ENCODE measurements around the gene P2RX4.
"Not testable (repeated sequence)": the region's sequence is repeated elsewhere in the genome, so short reads cannot be mapped to it uniquely, and the experiment has no call there.

Gene P2RX4

DNA sequence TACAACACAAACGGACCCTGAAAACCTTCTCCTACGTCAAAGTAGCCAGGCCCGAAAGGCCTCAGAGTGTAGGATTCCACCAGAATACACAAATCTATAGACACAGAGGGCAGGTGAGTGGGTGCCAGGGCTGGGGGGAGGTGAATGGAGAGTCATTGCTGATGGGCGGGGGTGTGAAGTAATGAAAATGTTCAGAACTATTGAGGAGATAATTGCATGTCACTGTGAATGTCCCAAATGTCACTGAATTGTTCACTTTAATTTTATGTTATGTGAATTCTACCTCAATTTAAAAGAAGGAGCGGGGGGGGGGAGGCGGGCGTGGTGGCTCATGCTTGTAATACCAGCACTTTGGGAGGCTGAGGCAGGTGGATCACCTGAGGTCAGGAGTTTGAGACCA lies 36.0 kb downstream of the P2RX4 start:
- DNase-seq: no peak

DNA sequence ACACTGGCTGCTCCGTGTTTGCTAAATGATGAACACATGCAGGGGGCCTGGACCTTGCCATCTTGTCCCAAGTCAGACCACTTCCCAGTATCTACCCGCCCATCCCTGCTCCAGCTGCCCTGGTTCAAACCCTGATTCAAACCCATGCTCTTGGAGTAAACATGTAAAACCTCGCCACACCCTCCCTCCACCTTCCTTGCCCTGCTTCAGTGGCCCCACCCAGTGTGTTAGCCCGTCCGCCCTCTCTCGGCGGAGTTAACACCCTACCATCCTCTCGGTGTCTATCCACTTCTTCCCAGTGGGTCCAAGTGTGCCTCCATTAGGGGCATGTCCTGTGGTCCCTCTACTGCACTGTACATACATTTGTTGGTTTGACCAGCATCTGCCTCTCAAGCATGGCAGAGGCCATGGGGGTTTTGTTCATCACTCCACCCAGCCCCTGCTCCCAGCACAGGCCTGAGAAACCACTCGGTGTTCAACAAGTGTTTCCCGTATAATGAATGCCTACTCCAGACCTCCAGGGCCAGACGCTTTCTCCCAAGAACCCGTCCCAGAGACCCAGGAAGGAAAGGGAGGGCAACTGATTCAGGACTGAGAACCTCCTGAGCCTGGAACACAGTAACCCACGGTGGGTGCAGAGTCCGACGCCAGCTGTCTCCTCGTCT lies 37.1 kb downstream of the P2RX4 start:
- DNase-seq: no peak

DNA sequence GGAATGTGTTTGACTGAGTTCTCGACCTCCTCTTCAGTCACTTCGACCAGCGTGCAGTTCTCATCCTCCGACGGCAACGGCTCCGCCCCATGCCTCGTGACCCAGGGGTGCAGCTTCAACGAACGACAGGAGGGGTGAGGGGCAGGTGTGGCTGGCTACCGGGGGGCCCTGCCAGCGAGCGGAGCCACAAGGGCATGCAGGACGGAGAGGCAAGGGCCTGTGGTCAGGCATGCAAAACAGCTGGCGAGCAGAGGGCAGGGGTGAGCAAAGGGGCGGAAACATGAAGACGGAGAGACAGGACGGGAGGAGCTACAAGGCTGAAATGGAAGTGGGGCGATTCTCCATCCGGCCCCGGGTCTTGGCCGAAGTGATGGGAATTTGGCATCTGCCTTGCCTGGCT lies 38.7 kb downstream of the P2RX4 start:
- DNase-seq: no peak

DNA sequence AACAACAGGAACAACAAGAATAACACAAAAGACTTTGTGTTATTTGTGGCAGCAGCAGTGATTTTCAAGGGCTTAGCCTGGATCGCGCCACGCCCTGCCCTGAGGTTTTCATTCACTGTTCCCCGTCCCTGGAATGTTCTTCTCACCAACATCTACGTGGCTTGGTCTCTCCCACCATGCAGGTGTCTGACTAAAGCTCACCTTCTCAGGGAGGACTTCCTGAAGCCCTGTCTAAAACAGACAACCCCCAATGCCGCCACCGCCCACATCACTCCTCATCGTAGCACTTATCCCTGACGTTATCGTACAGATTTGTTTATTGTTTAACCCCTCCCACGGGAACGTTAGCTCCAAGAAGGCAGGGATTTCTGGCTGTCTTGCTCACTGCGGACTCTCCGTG lies 40.4 kb downstream of the P2RX4 start:
- no peak for DNase-seq

DNA sequence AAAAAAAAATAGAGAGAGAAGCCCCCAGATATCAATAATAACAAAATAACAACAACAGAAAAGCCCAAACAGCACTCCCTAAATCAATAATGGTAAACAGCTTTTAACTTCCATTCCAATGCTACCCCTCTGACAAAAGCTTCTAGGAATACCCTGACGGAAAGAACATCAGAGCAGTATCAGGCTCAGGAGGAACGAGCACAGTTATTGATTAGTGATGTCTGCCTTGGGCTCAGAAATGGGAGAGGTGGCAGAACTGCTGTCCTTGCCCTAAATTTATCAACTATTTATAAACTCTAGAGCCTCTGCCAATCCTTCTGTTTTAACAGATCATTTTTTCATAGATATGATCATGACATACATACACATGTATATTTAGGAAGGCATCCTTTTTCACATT lies 41.9 kb downstream of the P2RX4 start:
- DNase-seq: no peak

DNA sequence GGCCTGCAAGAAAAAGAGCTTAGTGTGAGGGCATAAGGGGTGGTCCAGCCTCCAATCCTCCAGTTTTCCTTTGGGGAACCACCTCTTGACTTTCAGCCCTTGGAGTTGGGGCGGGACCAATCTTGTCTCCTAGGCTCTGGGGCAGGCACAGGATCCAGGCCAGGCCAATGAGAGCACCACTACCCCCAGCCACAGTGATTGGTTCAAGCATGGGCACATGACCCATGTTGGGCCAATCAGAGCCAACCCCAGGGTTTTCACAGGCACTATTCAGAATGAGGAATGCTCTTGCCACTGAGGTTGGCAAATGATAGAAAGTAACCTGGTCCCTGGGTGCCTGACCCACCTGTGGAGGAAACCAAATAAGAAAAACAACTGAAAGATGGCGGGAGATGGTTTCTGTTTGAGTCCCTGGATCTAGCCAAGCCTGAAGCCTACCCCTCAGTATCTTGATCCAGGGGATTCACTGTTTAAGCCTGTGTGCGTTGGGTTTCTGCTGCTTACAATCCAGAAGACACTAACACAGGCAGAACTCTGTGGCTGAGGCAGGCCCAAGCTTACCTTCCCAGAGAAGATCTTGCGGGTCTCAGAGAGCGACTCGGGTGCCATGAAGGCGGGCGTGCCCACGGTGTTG lies 42.9 kb downstream of the P2RX4 start:
- DNase-seq: no peak

DNA sequence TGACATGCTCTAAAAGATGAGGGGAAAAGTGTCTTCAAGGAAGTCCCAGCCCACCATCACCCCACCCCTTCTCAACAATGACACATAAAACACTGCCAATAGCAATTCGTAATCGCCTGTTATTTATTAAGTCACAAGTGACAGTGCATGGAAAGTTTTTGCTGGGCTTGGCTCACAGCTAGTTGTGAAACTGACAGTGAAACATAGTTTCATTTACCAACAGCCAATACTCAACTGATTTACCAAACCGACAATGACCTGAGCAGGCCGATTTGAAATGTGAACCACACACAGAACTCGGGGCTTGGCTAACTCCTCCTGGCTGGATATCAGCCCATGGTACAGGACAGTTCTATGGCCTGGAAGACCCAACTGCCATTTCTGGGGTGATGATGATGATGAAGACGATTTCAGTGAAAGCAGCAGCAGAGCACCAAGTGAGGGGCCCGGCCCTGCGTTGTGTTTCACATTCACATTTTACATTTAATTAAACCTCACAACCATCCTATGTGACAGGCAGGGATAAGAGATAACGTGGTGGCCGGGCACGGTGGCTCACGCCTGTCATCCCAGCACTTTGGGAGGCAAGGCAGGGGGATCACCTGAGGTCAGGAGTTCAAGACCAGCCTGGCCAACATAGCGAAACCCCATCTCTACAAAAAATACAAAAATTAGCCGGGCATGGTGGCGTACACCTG lies 43.9 kb downstream of the P2RX4 start:
- DNase-seq: no peak

DNA sequence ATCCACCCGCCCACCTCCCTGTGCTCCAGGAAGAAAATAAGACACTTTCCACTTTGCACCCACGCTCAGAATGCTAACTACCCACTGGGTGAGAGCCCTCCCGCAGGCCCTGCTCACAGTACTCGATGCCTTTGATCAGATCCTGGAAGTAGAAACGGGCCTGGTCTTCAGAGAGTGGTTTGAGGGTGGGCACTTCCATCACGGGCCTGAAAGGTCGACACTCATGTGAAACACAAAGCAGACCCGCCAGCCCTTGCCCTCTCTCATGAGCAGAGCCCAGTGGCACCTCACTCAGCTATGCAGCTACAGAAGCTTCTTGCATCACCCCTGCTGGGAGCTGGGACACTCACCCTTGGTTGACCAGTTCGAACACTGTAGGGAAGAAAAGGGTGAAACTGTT lies 45.5 kb downstream of the P2RX4 start:
- no peak for DNase-seq

DNA sequence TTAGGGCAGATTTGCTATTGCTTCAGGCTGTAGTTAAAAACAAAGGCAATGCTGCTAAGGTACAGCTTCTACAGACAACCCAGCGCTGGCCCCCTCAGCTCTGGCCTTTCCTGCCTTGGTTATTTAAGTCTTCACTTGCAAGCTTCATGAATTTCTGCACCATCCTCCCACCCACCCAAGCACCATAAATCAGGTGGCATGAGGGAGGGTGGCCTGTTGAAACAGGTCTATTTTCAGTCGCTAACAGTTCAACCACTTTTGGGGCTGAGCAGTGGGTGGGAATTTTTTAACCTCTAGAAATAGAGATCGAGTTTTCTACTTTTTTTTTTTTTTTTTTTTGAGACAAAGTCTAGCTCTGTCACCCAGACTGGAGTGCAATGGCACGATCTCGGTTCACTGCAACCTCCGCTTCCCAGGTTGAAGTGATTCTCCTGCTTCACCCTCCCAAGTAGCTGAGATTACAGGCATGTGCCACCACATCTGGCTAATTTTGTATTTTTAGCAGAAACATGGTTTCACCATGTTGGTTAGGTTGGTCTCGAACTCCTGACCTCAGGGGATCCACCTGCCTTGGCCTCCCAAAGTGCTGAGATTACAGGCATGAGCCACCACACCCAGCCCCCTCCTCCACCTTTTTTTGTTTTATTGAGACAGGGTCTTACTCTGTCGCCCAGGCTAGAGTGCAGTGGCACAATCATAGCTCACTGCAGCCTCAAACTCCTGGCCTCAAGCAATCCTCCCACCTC lies 47.9 kb downstream of the P2RX4 start:
- DNase-seq: not testable (repeated sequence)

DNA sequence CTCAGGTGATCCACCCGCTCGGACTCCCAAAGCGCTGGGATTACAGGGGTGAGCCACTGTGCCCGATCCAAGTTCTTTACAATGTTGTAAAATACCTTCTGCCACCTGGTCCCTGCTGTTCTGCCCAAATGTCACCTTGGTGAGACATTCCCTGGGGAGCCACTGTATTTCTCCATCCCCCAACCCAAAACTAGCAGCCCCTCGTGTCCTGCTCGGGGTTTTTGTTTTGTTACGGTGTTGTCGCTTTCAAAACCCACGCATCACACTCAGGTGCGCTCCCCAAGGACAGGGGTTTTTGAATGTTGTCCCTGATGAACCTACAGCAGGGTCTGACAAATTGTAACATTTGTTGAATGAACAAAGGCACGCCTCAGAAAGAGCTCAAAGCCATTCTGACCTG lies 49.1 kb downstream of the P2RX4 start:
- DNase-seq: no peak

DNA sequence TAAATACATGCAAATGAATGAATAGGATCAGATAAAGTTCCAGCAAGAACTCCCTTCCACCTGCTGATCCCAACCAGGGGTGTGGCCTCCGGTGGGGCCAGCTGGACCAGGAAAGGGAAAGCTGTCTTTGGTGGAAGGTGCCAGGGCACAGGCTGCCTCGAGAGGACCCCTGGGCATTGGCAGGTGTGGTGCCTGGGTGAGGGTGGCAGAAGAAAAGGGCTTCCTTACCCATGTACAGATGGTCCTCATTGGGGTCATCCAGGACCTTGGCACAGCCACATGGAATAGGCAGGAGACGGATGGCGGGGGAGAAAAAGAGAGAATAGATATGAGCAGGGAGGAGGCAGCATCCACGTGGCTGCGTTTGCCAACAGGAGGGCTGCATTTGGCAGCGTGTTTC lies 50.2 kb downstream of the P2RX4 start:
- DNase-seq: no peak

DNA sequence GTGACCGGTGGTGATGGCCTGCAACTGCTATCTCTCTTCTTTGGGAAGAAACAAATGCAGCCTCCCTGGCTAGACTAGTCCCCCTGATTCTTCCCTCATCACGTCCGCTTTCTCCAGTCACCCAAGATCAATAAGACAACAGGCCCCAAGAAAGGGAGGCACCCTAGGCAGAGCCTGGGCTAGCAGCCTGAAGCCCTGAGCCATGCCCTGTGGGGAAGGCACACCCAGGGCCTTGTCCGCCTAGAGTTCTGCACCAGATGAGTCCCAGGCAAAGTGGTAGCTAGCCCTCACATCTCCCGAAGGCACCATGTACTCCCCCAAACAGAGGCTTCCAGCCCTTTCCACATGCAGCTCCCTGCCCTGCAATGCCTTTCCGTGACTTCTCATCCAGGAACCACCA lies 51.5 kb downstream of the P2RX4 start:
- DNase-seq: no peak

DNA sequence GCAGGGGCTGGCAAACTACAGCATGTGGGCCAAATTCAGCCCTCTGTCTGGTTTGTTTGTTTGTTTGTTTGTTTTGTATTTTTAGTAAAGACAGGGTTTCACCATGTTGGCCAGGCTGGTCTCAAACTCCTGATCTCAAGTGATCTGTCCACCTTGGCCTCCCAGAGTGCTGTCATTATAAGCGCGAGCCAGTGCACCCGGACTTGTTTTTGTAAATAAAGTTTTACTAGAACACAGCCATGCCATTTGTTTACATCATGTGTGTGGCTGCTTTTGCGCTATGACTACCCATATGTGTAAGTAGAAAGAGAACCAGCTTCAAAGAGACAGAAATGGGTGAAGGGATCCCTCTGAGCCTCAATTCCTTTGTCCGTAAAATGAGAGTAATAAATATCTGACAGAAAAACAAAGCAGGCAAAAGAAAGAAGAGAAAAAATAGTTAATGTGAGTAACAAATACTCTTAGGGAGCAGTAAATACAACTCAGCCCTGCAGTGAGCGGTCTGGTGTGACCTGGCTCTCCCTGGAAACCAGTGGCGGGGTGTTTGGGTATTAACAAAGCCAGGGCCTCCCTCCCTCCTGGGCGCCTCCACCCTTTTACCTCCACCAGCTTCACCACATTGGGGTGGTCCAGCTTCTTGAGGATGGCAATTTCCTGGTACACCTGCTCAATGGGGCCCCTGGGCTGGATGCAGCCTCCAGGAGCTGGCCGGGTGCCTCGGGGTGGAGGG lies 53.4 kb downstream of the P2RX4 start:
- DNase-seq: no peak

DNA sequence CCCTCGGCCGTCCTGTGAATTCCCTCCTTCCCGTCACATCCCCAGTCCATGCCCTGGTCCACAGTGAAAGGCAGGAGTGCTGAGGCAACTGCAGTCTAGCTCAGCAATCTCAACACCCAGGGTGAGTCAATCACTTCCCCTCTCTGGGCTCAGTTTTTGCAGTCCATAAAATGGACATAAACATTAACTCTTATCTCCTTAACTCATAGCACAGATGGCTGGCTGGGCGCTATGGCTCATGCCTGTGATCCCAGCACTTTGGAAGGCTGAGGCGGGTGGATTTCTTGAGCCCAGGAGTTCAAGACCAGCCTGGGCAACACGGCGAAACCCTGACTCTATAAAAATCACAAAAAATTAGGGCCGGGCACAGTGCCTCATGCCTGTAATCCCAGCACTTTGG lies 54.2 kb downstream of the P2RX4 start:
- DNase-seq: no peak

DNA sequence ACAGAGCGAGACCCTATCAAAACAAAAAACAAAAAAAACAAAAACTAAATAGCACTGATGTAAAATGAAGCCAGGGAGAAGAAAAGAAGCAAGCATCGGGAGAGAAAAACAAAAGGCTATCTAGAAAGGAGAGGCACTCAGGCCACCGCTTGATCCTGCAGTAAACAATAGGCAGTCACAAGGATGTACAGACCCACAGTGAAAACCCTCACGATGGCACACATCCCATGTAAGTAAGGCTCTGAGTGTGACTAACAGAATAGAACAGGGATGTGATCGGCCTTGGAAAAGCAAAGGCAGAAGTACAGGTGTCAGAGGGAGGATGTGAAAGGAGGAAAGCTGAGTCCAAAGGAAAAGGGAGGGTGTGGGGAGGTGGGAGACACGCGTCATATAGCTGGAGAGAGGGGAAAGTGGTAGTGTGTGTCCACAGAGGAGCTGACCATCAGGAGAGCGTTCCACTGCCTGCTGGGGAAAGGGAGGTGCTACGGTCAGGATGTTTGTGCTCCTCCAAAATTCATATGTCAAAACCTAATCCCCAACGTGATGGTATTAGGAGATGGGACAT lies 55.1 kb downstream of the P2RX4 start:
- no peak for DNase-seq

DNA sequence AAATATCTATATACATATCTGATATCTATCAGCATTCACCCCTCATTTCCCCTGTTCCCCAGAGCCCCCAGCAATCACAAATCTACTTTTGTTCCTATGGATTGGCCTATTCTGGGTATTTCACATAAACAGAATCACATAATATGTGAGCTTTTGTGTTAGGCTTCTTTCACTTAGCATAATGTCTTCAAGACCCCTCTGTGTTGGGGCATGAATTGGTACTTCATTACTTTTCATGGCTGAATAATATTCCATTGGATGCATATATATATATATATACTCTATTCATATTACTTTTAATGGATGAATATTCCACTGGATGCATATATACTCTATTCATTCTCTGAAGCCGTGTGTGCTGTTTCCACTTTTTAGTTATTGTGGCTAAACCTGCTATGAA lies 57.9 kb downstream of the P2RX4 start:
- no peak for DNase-seq

DNA sequence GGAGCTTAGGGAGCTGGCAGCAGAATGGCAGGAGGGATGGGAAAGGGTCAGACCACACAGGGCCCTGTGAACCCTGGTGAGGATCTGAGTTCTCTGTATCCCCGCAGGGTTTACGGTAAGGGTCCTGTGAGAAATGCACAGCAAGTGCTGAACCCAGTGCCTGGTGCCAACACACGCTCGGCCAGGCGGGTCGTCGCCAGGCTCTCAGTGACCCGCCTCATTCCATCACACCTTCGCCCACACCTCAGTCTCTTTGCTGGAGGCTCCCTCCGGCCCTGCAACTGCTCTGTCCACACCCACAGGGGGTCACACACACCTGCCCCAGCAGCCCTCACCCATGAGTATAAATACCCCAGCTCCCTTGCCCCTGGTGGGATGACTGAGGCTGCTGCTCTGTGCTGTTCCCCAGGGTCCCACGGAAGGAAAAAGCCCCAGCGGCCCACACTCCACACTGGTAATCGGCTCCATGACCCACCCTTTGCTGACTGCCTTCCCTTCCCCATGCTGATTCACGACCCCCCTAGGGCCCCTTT lies 63.5 kb downstream of the P2RX4 start:
- DNase-seq: no peak

DNA sequence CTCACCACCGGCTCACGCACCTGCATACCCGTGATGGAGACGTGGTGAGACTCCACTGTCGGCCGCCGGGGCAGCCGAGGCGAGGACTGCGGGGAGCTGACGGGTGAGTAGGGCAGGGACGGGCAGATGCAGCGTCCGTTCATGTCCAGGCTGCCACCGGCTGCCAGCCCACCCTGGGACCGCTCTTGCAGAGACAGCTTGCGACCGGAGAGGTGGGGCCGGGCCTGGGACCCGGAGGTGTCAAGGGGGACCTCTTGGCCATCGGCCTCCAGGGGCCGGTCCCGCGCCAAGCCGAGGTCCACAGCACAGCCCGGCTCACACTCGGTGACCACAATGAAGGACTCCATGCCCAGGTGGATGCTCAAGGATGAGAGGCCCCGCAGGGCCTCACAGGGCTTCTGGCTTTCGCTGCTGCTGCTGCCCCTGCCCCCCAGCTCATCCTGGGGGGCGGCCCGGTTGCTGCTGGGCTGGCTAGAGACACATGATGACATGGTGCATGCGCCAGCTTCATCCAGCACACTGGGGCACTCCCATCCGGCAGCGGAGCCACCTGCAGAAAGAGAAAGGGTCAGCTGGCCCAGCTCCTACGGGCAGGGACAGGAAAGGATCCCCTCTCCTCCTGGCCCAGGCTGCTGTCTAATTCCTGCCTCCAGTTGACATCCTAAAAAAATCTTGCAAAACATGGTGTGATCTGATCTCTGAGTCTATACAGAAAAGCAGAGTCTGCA lies 64.3 kb downstream of the P2RX4 start:
- no peak for DNase-seq

DNA sequence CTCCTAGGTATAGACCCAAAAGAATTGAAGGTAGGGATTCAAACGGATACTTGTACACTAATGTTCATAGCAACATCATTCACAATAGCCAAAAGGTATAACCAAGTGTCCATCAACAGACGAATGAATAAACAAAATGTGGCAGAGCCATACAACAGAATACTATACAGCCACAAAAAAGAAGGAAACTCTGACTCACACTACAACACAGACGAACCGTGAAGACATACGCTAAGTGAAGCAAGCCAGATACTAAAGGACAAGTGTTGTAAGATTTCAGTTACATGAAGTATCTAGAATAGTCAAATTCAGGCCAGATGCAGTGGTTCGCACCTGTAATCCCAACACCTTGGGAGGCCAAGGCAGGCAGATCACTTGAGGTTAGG lies 67.4 kb downstream of the P2RX4 start:
- no peak for DNase-seq

DNA sequence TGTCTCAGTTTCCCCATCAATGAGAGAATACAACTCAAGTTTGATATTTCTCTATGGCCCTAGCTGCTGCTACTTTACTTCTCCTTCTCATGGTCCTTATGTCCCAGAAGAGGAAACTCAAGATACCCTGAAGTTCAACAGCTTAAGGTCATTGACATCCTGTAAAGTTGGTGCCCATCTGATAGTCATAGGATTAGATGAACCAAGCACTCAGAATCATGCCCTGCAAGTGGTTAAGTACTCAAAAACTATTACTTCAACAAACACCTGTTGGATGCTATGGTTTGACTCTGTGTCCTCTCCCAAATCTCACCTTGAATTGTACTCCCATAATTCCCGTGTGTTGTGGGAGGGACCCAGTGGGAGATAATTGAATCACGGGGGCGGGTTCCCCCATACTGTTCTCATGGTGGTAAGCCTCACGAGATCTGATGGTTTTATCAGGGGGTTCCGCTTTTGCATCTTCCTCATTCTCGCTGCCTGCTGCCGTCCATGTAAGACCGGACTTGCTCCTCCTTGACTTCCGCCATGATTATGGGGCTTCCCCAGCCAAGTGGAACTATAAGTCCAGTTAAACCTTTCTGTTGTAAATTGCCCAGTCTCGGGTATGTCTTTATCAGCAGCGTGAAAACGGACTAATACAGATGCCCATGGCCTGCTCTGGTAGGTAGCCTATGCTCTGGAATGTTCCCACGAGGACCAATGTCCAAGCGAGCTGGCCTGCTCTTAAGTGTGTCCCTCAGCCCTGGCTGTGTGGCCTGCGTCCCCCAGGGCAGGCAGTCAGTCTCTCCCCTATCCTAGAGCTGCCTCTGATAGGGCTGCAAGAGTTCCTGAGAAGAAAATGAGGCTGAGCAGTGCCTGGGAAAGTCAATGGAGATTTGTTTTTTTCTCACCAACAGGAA lies 68.5 kb downstream of the P2RX4 start:
- no peak for DNase-seq

DNA sequence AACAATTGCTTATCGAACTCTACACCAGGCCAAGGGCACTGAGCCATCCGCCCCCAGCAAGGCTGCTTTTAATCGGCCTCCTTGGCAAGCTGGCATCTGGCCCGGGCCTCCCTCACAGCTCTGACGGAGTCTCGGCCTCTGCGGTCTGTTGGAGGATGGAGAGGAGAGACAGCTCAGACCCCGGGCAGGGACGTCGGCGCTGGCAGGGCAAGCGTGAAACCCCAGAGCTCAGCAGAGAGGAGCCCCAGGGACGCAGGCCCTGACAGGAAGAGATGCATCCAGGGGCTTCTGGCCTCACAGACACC lies 69.1 kb downstream of the P2RX4 start:
- DNase-seq: no peak
